Gastrocnemius medialis (tissue), 4 donors: Measurements from ENCODE around the gene INSRR.

Experiments used
- POLR2A ChIP-seq, 2 donors: fragments of 450-650 bp; IDR thresholded peaks; one replicate each; pipeline ENCODE4 v1.6.1; 2017; ENCODE audit warnings: antibody characterized with exemption in 2 of 2, mild to moderate bottlenecking in 2 of 2, moderate library complexity in 2 of 2
- TF ChIP-seq, protein P1 (sequence below), 5 experiments: fragments of 450-650 bp in 3 of 5; fragments of 200-600 bp in 2 of 5; sonication (generic) in 2 of 5; IDR thresholded peaks in 4 of 5; conservative IDR thresholded peaks in 1 of 5; 1 replicate in 4 of 5; 2 replicates in 1 of 5; pipeline ENCODE4 v1.5.1; 2016 to 2019; ENCODE audit warnings: antibody characterized with exemption in 5 of 5, mild to moderate bottlenecking in 3 of 5, moderate library complexity in 3 of 5

DNA sequence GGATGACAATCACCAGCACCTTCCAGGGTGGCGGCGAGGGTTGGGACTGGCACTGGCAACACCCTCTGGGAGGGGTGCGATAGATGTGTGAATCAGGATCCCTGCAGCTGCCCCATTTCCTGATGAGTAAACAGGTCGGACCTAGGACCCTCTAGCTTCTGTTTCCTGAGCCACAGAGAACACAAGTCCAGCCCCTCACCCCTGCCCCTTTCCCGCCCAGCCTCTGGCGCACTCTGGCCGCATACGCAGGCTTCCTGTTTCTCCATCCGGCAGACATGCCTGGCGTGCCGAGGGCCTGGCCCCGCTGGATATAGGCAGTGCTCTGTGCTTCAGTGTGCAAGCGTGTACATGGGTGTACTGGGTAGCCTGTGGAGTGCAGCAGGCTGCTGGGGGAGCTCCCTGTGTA, 39.2 kb upstream of the INSRR start:
- TF ChIP-seq, protein P1, sequence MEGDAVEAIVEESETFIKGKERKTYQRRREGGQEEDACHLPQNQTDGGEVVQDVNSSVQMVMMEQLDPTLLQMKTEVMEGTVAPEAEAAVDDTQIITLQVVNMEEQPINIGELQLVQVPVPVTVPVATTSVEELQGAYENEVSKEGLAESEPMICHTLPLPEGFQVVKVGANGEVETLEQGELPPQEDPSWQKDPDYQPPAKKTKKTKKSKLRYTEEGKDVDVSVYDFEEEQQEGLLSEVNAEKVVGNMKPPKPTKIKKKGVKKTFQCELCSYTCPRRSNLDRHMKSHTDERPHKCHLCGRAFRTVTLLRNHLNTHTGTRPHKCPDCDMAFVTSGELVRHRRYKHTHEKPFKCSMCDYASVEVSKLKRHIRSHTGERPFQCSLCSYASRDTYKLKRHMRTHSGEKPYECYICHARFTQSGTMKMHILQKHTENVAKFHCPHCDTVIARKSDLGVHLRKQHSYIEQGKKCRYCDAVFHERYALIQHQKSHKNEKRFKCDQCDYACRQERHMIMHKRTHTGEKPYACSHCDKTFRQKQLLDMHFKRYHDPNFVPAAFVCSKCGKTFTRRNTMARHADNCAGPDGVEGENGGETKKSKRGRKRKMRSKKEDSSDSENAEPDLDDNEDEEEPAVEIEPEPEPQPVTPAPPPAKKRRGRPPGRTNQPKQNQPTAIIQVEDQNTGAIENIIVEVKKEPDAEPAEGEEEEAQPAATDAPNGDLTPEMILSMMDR (IDR thresholded peaks at IDR 0.05 in 4 of 5, conservative IDR thresholded peaks at IDR 0.05 in 1 of 5): no peak
- TF ChIP-seq POLR2A (IDR thresholded peaks at IDR 0.05): no peak
